Uterus (tissue), 2 donors: ENCODE results near the gene MAML2.

Source experiments
- CTCF ChIP-seq, 4 experiments: fragments of 200-600 bp in 2 of 4; fragments of 450-650 bp in 2 of 4; sonication (generic) in 2 of 4; IDR thresholded peaks; one replicate each; pipeline ENCODE4 v1.5.1; 2016 to 2019; ENCODE audit warnings: antibody characterized with exemption in 4 of 4, mild to moderate bottlenecking in 2 of 4, moderate library complexity in 1 of 4
- POLR2A ChIP-seq, 2 donors: fragments of 450-650 bp; IDR thresholded peaks; one replicate each; pipeline ENCODE4 v1.6.1; 2016; ENCODE audit warnings: antibody characterized with exemption in 2 of 2, mild to moderate bottlenecking in 1 of 2, moderate library complexity in 1 of 2

- no peak for TF ChIP-seq CTCF (IDR thresholded peaks at IDR 0.05)
- no peak for TF ChIP-seq POLR2A (IDR thresholded peaks at IDR 0.05)
Observed at GRCh38 chr11:96044311-96044710, 298.7 kb downstream of the MAML2 start.
